Thyroid gland (tissue), 4 donors: ENCODE data around the gene ENGASE. TPM values are rescaled to one million over a fixed set of nuclear protein-coding genes. Genes with fewer than 3 reads are reported as not detected.

Source experiments
- DNase-seq, 2 donors: peaks; one replicate each; pipeline ENCODE4 v3.0.0-alpha.2; 2019
- H3K27ac ChIP-seq, 3 donors: fragments of 200-600 bp; sonication (generic); 1 replicate in 2 of 3; 2 replicates in 1 of 3; pipeline ENCODE4 v1.5.1; 2016 to 2019; ENCODE audit warnings: mild to moderate bottlenecking in 1 of 3, moderate library complexity in 1 of 3
- H3K27me3 ChIP-seq: fragments of 200-600 bp; sonication (generic); one replicate; pipeline ENCODE4 v1.5.1; 2019
- H3K36me3 ChIP-seq, 2 donors: fragments of 200-600 bp; sonication (generic); one replicate each; pipeline ENCODE4 v1.5.1; 2016 to 2019
- H3K4me1 ChIP-seq, 2 donors: fragments of 200-600 bp; sonication (generic); one replicate each; pipeline ENCODE4 v1.5.1; 2017 to 2019
- H3K4me3 ChIP-seq, 3 donors: fragments of 200-600 bp; sonication (generic); replicated peaks in 1 of 3; 1 replicate in 2 of 3; 2 replicates in 1 of 3; pipeline ENCODE4 v1.5.1; 2016; ENCODE audit warnings: mild to moderate bottlenecking in 1 of 3
- H3K9me3 ChIP-seq: fragments of 200-600 bp; sonication (generic); one replicate; pipeline ENCODE4 v1.5.1; 2017
- POLR2A ChIP-seq, 2 donors: fragments of 450-650 bp; IDR thresholded peaks; one replicate each; pipeline ENCODE4 v1.6.1; 2017; ENCODE audit warnings: antibody characterized with exemption in 2 of 2, mild to moderate bottlenecking in 2 of 2, moderate library complexity in 1 of 2
- WGBS, 2 donors: methylation state at CpG; one replicate each; pipeline ENCODE4 v1.1.5; 2017; 5-methylcytosine and 5-hydroxymethylcytosine counted together
- intact Hi-C: fragments of 100-400 bp; cut with DNase I; formaldehyde crosslinking; loops from one replicate; pipeline ENCODE4 v1.15.1; 2023
- total RNA-seq, 4 donors: library from RNA; depleted of rRNA; stranded (reverse); fragments of >200 nt; gene quantifications; one replicate each; pipeline ENCODE4 v1.2.3, GENCODE V29; 2016
- TF ChIP-seq, protein P1 (sequence below), 6 experiments: fragments of 200-600 bp in 3 of 6; fragments of 450-650 bp in 3 of 6; sonication (generic) in 3 of 6; IDR thresholded peaks; one replicate each; pipeline ENCODE4 v1.5.1; 2016 to 2019; ENCODE audit warnings: antibody characterized with exemption in 6 of 6, mild to moderate bottlenecking in 2 of 6, inconsistent platforms in 1 of 6, moderate library complexity in 1 of 6

Gene ENGASE
- total RNA-seq, 4 donors from 2014 or later, result 23.9 to 37.1 (median 31.2) TPM

DNA sequence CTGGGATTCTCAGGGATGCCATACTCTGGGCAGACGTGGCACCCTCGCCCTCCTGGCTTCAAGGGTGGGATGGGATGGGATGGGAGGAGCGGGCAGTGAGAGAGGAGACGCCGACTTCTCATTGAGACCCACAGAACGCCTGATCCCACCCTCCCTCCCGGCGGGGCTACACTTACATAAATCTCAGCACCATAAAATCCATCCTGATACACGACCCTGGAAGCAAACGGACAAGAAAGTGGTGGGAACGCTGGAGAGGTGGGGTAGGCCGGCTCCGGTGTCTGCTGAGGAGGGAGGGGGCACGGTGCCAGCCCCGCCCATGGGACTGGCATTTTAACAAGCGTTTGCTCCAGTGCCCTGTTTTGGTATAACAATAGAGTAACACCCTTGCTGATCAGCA, 21.9 kb downstream of the ENGASE start:
- no peaks in the 10 kb centered on the region for H3K4me1 ChIP-seq
- intact Hi-C loops, result no loop called here
- H3K27me3 ChIP-seq, result peaks cover 7% of the 10 kb centered on the region
- 47 to 55% methylated on average over 13 to 14 of the region's 16 CpGs for WGBS, 2 donors
- H3K4me3 ChIP-seq, result no peak overlapping the region
- H3K9me3 ChIP-seq, result no peaks in the 10 kb centered on the region
- H3K36me3 ChIP-seq, result no peaks in the 10 kb centered on the region
- no peak overlapping the region for H3K27ac ChIP-seq
- DNase-seq, result no peak
- TF ChIP-seq, protein P1, sequence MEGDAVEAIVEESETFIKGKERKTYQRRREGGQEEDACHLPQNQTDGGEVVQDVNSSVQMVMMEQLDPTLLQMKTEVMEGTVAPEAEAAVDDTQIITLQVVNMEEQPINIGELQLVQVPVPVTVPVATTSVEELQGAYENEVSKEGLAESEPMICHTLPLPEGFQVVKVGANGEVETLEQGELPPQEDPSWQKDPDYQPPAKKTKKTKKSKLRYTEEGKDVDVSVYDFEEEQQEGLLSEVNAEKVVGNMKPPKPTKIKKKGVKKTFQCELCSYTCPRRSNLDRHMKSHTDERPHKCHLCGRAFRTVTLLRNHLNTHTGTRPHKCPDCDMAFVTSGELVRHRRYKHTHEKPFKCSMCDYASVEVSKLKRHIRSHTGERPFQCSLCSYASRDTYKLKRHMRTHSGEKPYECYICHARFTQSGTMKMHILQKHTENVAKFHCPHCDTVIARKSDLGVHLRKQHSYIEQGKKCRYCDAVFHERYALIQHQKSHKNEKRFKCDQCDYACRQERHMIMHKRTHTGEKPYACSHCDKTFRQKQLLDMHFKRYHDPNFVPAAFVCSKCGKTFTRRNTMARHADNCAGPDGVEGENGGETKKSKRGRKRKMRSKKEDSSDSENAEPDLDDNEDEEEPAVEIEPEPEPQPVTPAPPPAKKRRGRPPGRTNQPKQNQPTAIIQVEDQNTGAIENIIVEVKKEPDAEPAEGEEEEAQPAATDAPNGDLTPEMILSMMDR (IDR thresholded peaks at IDR 0.05), result no peak
- no peak for TF ChIP-seq POLR2A (IDR thresholded peaks at IDR 0.05)

DNA sequence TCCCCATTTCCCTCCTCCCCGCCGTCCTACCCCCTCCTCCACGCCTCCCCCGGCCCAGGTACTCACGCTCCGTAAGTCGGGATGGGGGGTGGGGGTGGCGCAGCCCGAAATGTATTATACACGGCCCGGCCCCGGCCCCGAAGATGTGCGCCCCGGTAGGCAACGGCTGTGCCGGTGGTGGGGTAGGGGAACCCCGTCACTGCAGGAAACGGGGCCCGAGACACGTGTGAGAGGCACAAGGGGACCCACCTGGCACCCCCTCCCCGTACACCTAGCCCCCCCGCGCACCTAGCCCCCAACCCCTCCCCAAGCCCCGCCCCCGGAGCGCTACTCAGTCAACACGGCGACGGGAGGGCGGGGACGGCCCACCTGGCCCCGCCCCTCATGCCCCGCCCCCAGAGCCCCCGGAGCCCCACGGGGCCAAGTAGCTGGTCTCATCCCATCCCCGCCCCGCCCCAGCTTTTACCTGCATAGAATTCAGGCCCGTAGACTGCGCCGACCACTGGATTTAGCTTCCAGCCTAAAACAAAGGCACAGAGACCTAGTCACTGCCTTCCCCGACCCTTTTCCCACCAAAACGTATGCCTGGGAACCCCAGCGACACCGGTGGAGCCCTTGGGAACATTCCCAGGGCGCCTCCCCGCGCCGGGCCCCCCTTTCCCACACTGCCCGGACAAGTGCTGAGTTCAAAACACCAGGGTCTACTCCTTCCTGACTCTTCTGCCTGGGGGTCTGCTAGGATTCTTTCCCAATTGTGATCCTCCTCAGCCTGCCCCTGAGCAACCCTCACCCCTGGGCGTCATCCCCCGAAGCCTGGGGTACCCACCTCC, 22.8 kb downstream of the ENGASE start:
- 36 to 44% methylated on average over 16 to 18 of the region's 52 CpGs for WGBS, 2 donors
- Histone ChIP-seq H3K27ac (no peak overlapping the region), H3K4me1 (no peaks in the 10 kb centered on the region), H3K36me3 (no peaks in the 10 kb centered on the region), H3K27me3 (peaks cover 7% of the 10 kb centered on the region), H3K4me3 (no peak overlapping the region), H3K9me3 (no peaks in the 10 kb centered on the region)
- no peak for TF ChIP-seq POLR2A (IDR thresholded peaks at IDR 0.05)
- TF ChIP-seq, protein P1 (IDR thresholded peaks at IDR 0.05), result no peak
- no peak for DNase-seq
- intact Hi-C loops, result no loop called here

DNA sequence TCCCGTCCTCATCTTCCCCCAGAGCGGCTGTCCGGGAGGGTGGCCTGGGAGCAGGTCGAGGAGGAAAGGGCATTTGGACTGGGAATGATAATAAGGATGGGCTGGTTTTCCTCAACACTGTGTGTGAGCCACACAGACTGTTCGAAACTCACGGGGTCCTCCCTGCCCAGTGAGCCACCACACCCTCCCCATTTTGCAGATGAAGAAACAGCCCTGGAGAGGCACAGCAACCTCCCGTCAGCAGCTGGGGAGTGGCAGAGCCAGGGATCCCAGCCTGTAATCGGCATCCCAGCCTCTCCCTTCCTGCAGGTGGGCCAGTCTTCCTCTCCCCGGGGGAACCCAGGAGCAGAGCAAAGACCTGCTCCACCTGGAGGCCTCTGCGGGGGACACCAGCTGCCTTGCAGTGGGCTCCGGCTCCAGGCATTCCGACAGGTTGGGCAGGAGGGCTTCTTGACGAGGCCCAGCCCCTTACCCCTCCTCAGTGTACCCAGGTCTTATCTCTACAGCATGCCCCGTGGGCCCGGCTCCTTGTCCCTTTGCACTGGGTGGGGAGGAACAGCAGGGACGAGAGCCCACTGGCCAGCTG, 23.8 kb downstream of the ENGASE start:
- no peak for DNase-seq
- TF ChIP-seq, protein P1 (IDR thresholded peaks at IDR 0.05), result no peak
- no peak for TF ChIP-seq POLR2A (IDR thresholded peaks at IDR 0.05)
- Histone ChIP-seq H3K27ac (no peak overlapping the region), H3K4me1 (no peaks in the 10 kb centered on the region), H3K9me3 (no peaks in the 10 kb centered on the region), H3K27me3 (peaks cover 7% of the 10 kb centered on the region), H3K36me3 (no peaks in the 10 kb centered on the region), H3K4me3 (no peak overlapping the region)
- WGBS, 2 donors, result 31 to 45% methylated on average over 4 to 14 of the region's 16 CpGs
- intact Hi-C loops, result no loop called here

DNA sequence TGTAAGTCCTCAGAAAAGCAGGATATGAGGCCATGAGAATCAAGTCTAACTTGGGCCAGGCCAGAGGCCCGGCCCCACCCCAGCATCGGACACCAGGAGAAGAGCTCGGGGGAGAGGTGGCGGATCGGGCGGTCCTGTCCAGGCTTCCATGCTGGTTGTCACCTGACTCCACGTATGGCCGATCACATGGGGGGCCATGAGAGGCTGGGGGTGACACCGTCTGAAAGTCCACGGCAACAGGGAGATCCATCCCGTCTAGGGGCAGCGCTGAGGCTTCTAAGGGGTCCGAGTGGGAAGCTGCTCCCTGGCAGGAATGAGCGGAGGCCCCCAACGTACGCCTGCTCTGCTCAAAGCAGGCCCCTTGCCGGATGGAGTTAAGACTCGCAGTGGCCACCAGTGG, 25.8 kb downstream of the ENGASE start:
- TF ChIP-seq, protein P1 (IDR thresholded peaks at IDR 0.05), result no peak
- TF ChIP-seq POLR2A (IDR thresholded peaks at IDR 0.05), result no peak
- Histone ChIP-seq H3K36me3 (no peaks in the 10 kb centered on the region), H3K4me3 (no peak overlapping the region), H3K9me3 (no peaks in the 10 kb centered on the region), H3K4me1 (no peaks in the 10 kb centered on the region), H3K27me3 (peaks cover 7% of the 10 kb centered on the region), H3K27ac (no peak overlapping the region)
- 87 to 88% methylated on average over 12 to 18 of the region's 18 CpGs for WGBS, 2 donors
- intact Hi-C loops, result no loop called here
- DNase-seq, result no peak

DNA sequence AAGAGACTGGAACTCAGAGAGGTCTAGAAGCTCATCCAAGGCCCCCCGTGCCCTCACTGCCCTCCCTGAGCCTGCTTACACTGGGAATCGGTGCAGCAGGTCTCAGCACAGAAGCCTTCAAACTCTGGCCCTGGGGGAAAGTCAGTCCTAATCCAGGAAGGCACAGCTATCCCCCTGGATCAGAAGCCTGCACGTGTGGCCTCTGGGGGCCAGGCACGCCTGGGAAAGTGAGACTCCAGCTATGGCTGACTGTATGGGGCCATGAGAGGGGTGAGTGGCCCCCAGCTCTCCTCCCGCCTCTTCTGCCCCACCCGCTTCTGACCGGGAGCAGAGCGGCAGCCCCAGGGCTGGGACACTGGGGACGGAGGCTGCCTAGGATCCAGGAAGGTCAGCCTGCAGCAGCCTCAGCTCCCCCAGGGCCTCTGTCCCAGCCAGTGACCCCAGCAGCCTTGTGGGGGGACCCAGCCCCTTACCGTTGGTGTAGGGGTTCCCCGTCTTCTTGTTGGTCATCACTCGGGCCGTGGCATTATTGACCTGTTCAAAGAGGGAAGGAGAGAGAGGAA, 26.6 kb downstream of the ENGASE start:
- intact Hi-C loops, result no loop called here
- TF ChIP-seq, protein P1 (IDR thresholded peaks at IDR 0.05), result no peak
- TF ChIP-seq POLR2A (IDR thresholded peaks at IDR 0.05), result no peak
- no peak for DNase-seq

More for the DNA sequence above, 26.6 kb downstream of the ENGASE start:
- Histone ChIP-seq H3K4me3 (no peak overlapping the region), H3K9me3 (no peaks in the 10 kb centered on the region), H3K27me3 (peaks cover 7% of the 10 kb centered on the region), H3K27ac (no peak overlapping the region), H3K4me1 (no peaks in the 10 kb centered on the region), H3K36me3 (no peaks in the 10 kb centered on the region)
- 51 to 65% methylated on average over 7 to 11 of the region's 13 CpGs for WGBS, 2 donors
